Central memory CD4-positive, alpha-beta T cell (primary cell): ENCODE data around the gene MOV10.

Experiments used
- DNase-seq: peaks from one replicate; pipeline ENCODE4 v3.0.0; 2022

Gene MOV10

DNA sequence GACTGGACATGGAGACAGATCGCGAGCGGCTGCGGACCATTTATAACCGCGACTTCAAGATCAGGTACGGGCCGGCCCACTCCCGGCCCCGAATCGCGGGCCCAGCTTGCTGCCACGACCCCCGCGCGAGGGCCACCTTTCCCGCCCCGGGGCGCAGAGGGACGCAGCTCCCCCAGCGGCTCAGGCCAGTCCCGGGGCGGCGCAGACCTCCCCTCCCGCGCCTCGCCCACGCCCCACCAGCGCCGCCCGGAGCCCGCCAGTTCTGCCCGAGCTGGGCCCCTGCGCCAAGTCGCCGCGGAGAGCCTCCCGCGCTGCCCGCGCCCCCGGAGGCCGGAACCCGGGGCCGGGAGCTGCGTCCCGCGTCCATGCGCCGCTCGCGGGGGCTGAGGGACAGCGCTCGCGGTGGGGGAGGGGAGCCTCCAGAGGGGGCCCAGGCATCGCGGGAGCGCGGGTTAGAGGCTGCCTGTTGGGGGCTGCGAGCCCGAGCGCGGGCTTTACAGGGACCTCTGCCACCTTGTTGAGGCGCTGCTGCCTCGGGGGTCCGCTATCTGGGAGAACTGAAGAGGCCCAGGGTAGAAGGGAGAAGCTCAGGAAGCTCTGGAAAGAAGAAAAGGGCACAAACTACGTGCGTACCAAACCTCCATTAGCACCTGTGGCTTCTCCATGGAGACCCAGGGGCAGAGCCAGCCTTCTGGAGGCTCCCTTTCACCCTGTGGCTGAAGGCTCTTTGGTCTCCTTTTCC lies 698 bp downstream of the MOV10 start:
- peak; percentile 28 for DNase-seq

DNA sequence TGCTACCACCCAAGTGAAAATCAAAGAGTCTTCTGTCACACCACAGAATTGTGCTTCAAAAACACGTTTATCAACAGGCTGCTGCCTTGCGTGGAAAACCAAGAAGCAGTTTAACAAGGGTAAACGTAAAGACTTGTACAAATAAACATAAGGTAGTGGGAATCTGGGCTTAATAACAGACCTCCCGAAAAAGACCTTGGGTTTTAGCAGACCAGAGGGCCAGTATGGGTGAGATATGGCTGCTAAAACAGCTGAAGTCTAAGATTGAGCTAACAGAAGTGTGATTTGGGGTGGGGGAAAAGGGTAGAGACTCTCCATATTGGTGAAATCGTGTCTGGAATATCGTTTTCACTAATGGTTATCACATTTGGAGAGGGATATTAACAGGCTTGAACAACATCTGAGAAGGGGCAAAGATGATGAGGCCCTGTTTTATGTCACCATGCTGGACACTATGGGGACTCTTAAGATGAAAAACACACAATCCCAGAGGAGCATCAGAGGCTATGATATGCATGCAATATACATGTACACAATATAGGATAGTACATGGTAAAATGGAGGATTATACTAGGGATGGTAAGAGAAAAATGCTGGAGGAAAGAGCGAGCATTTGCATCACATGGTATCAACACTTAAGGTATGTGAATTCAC lies 1.4 kb downstream of the MOV10 start:
- no peak for DNase-seq

DNA sequence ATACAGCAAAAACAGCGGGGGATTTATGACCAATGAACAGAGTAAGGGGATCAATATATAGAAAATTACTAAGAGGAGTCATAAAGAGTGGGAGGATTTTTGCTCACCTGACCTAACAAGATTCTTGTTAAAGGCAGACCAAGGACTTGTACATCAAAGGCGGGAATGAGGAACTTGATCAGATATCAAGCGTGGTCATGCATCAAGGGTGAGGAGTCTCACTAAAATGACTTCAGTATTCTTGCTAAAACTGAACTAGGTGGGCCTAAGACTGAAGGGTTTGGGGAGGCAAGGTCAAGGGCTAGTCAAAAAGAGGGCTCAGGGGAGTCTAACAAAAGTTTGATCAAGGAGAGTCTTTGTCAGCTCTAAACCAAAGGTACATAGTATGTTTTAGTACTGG lies 2.1 kb downstream of the MOV10 start:
- no peak for DNase-seq

DNA sequence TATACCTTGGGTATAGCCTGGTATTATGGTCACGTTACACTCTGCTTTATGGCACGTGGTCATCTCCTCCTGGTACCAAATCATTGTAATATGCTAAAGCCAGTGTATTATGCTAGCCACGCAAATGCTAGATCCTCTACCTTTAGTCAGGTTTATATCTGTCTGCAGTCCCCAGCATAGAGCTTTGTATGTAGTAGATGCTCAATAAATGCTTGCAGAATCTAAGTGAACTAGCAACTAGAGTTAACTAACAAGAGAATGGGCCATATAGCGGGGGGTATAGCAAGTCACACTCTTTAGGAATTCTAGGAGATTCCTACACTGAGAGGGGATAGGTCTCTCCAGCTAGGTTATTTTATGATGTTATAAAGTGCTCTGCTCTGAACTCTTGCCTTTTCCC lies 3.0 kb downstream of the MOV10 start:
- no peak for DNase-seq

DNA sequence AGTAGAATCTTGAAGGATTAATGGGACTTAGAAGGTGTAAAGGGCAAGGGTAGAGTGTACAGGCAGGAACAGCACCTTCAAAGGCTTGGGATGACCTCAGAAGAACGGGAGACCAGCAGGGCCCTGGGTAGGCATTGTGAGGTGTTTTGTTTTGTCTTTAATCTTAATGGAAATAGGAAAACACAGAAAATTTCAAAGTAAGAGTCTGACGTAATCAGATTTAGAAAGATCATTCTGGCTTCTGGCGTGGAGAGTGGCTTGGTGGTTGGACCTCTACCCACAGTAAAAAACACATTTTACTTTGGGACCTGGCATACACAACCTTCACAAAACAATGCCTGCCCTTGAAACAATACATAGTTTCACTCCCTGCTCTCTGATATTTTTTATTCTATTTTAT lies 4.1 kb downstream of the MOV10 start:
- DNase-seq = no peak

DNA sequence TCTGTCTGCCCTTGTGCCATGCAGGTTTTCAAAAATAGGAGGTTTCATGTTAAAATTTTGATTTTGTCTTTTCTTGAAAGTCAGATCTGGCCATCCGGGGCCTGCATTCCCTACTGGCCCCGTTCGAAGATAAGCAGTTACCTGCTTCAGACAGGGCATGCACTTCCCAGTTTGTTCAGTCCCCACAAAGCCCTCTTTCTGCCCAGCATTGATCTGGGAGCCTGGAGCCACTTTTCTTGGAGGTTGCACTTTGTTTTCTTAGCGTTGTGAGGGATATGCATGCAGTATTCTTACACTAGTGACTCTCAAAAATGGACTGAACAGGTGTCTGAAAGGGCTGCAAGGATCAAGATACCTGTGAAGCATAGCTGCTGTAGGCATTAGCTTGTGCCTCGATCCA lies 11.5 kb downstream of the MOV10 start:
- DNase-seq = no peak

DNA sequence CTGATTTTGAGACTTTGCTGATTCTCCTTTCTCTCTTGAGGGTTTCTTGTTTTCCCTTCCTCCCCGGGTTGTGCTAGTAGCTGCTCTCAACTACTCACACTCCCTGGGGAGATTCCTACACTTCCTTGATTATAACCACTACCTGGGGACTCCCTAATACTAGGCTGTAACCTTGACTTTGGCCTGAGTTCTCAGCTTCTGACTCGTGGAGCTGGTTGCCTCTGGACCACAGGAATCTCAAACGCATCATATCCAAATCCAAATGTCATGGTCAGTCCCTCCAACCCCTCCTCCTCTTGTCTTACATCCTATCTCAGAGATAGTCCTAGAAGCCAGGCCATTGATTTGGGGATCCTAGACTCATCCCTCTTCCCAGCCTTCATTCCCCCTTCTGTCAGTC lies 12.0 kb downstream of the MOV10 start:
- DNase-seq = no peak

DNA sequence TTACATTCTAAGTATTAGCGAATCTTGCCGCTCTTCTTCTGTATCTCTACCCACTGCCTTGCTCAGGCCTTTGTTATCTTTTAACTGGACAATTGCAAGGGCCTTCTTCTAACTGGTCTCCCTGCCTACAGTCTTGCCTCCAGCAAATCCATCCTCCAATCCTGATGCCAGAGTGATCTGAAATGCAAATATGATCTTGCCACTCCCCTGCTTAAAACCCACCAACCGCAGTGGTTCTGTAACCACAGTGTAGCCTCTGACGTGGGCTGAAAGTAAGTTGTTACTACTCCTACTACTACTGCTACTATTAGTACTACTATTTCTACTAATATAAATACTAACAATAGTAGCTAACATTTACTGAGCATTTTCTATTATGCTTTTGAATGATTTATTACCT lies 12.4 kb downstream of the MOV10 start:
- DNase-seq = no peak

DNA sequence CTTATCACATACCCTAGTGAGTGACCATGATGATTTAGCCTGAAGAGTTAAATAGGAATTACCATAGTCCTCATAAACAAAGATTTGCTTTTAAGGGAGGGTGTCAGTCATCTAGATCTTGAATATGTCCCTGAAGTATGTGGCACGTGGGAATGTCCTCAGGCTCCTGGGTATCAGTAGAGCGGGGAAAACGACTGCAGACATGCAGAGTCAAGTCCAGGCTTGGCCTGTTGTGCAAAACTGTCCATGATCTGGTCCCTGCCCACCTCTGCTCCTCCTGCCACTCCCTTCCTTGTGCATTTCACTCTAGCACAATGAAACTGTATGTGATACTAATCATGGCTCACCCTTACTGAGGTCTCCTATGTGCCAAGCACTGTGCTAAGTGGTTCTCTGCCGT lies 12.9 kb downstream of the MOV10 start:
- no peak for DNase-seq

DNA sequence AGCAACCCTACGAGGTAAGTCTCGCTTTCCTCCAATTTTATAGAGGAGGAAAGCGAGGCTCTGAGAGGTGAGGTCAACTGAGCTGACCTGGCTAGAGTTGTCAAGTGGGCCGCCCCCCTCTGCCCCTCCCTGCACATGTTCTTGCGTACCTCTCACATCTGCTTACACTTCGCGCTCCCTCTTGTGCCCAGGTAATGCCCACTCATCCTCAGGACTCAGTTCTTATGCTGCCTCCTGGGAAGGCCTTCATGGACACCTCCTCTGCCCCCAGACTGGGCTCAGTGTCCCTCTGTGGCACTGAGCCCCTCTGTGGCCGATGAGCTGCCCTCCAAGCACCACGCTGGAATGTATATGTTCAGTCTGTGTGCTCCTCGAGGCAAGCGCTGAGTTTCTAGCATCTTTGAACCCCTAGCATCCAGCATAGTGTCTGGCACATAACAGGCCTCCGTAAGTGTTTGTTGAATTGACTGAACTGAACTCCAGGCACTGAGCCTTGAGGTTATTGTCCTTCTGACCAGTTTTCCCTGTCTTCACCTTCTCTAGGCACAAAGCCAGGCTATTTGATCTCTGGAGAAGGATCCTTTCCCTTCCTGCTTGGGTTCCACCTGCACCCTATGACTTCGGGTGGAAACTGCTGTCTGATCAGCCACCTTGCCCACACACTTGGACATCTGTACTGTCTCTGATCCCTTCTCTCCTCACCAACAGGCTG lies 13.5 kb downstream of the MOV10 start:
- no peak for DNase-seq

DNA sequence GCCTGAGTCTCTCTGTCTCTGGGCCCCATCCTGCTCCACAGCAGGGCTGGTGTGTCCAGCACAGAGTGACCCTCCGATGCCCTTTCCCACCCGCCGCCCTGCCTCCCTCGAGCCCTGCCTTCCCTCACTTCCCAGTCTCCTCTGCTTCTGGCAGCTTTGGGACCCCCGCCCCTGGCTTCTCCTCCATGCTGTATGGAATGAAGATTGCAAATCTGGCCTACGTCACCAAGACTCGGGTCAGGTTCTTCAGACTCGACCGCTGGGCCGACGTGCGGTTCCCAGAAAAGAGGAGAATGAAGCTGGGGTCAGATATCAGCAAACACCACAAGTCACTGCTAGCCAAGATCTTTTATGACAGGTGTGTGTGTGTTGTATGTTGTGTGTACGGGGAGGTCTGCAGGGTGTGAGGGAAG lies 14.3 kb downstream of the MOV10 start:
- DNase-seq = no peak

DNA sequence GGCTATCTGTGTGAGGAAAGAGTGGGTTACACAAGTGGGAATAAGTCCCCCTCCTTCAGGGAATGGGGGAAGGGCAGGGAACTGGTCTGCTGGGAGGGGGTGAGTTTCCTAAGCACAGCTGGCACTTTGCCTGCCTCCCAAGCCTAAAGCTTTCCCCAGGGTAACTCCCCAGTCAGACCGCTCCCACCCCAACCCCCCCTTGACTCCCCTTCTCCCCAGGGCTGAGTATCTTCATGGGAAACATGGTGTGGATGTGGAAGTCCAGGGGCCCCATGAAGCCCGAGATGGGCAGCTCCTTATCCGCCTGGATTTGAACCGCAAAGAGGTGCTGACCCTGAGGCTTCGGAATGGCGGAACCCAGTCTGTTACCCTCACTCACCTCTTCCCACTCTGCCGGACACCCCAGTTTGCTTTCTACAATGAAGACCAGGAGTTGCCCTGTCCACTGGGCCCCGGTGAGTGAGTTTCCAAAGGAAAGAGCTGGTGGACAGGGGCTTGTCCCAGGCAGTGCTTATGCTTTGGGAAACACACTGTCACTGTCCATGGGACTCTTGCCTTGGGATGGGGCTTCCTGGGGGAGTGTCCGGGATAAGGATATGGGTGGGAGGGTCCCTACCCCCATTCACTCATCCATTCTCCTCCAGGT lies 14.9 kb downstream of the MOV10 start:
- DNase-seq = no peak

DNA sequence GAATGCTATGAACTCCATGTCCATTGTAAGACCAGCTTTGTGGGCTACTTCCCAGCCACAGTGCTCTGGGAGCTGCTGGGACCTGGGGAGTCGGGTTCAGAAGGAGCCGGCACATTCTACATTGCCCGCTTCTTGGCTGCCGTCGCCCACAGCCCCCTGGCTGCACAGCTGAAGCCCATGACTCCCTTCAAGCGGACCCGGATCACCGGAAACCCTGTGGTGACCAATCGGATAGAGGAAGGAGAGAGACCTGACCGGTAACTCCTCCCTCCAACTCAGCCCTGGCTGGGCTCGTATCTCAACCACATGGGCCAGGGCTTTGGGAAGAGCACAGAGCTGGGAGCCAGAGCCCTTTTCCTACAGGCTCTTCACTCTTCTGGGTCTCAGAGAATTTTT lies 15.4 kb downstream of the MOV10 start:
- DNase-seq = no peak

DNA sequence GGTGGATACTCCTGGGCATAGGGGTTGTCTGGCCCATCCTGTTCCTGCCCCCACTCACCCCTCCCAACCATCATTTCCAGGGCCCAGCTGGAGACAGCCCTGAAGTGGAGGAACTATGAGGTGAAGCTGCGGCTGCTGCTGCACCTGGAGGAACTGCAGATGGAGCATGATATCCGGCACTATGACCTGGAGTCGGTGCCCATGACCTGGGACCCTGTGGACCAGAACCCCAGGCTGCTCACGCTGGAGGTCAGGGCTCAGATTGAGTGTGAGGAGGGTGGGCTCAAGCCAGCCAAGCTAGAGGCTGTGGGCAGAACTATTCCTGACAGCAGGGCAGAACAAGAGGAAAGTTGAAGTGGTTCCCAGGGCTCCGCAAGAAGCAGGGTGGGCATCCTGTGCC lies 18.2 kb downstream of the MOV10 start:
- DNase-seq = no peak

DNA sequence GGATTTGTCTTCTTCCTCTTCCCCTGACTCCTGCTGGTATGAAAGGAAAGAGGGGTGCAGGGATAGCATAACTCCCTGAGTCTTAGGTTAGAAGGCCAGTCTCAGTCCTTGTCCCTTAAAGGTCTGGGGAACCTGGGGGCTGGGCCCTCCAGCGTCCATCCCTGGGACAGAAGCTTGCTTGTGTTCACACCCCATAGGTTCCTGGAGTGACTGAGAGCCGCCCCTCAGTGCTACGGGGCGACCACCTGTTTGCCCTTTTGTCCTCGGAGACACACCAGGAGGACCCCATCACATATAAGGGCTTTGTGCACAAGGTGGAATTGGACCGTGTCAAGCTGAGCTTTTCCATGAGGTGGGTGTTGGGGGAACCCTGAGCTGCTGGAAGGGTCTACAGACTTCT lies 19.4 kb downstream of the MOV10 start:
- no peak for DNase-seq

DNA sequence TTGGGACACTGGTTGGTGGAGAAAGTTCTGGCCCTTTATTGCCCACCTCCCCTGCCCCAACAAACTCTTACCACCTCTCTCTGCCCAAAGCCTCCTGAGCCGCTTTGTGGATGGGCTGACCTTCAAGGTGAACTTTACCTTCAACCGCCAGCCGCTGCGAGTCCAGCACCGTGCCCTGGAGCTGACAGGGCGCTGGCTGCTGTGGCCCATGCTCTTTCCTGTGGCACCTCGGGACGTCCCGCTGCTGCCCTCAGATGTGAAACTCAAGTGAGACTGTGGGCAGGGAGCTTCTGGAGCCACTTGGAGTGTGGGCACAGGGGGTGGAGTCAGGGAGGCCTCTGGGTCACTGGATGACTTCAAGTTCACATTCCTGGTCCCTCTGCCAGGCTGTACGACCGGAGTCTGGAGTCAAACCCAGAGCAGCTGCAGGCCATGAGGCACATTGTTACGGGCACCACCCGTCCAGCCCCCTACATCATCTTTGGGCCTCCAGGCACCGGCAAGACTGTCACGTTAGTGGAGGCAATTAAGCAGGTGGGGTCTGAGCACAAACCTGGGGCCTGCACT lies 20.0 kb downstream of the MOV10 start:
- no peak for DNase-seq

DNA sequence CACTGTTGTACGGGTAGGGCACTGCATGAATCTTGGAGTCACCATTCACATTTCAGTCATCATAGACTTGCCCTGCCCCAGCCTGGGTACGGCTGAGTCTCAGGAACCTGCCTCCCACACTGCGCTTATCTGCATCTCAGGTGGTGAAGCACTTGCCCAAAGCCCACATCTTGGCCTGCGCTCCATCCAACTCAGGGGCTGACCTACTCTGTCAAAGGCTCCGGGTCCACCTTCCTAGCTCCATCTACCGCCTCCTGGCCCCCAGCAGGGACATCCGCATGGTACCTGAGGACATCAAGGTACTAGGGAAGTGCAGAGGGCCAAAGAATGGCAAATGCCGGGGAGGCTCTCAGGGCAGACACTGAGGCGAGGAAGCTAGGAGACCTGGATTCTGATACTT lies 20.8 kb downstream of the MOV10 start:
- no peak for DNase-seq

DNA sequence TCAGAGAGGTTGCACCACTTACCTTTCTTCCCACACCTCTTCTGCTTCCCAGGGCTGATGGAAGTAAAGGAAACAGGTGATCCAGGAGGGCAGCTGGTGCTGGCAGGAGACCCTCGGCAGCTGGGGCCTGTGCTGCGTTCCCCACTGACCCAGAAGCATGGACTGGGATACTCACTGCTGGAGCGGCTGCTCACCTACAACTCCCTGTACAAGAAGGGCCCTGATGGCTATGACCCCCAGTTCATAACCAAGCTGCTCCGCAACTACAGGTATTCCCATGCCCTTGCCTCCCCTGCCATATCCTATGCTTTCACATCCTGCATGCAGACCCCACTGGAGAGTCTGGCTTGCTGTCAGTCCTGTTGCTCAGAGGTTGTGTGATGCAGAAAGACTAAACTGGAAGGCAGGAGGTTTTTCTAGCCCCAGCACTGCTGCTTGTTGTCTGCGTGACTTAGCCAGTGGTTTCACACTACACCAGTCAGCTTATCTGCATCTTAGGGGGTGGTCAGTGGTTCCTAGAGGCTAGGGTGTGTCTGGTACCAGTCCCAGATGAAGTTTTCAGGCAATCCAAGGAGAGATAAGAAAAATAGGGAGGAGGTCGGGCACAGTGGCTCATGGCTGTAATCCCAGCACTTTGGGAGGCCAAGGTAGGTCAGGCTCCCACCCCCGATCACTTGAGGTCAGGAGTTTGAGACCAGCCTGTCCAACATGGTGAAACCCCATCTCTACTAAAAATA lies 22.3 kb downstream of the MOV10 start:
- no peak for DNase-seq

DNA sequence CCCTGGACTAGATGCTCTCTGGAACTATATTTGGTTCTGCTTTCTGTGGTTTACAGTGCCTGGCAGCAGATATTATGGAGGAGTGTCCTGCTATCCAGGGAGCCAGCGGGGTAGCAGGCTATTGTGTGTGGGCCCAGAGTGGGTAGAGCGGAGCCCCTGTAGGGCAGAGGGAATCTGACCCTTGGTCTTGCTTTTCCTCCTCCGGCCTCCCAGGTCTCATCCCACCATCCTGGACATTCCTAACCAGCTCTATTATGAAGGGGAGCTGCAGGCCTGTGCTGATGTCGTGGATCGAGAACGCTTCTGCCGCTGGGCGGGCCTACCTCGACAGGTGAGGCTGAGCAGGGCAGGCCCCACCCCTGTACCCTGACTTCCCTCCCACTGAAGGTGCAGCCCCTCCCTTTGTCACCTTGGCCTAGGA lies 23.3 kb downstream of the MOV10 start:
- no peak for DNase-seq

DNA sequence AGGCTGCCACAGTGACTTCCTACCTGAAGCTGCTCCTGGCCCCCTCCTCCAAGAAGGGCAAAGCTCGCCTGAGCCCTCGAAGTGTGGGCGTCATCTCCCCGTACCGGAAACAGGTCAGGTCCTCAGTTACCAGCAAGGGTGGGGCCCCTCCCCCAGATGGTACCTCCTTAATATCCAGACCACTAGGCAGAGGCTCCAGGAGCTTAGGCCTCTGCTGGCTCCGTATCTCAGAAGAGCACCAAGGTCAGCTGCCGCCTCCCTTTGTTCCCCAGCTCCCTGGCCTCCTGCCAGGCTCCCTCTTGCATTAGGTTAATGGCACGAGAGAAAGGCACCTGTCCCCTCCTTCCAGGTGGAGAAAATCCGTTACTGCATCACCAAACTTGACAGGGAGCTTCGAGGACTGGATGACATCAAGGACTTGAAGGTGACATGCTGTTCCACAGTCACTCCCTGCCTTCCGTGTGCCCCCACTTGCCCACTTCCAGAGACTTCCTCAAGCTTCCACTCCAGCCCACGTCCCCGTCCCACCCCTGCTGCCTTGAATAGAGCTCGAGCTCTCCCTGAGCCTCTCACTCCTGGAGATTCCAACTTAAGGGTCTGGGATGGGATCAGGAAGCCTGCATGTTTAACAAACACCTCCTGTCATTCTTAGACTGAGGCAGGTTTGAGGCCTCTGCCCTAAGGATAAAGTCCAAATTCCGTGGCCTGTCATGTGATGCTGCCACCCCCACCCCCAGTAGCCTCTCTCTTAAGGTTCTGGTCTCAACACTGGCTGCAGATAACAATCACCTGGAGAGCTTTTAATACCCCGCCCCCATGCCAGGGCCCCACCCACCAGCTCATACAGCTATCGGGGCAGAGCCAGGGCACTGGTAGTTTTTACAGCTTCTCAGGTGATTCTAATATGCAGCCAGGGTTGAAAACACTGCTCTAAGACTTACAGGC lies 24.2 kb downstream of the MOV10 start:
- no peak for DNase-seq

DNA sequence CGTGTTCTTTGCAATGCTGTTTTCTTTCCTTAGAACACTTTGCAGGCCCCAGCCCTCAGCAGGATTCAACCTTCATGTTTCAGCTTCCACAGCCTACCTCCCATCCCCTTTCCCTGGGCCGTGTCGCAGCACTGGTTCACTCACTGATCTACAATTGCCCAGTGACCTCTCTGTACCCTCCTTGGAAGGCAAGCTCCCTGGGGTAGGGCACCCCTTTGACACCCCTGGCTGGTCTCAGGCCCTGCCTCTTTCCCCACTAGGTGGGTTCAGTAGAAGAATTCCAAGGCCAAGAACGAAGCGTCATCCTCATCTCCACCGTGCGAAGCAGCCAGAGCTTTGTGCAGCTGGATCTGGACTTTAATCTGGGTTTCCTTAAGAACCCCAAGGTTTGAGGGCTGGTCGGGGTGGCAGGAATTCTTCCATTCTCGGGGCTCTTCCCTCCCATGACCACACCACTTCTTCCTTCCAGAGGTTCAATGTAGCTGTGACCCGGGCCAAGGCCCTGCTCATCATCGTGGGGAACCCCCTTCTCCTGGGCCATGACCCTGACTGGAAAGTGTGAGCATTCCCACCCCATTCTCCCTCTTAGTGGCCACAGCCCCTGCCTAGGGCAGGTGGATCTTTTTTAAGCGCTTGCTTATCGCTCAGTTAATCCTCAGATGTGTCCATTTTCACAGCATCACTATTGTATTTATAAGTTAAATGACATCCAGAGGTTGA lies 25.1 kb downstream of the MOV10 start:
- DNase-seq = no peak
